Psoas muscle (tissue), 8 donors: ENCODE data around the gene CR1. TPM values are rescaled to one million over a fixed set of nuclear protein-coding genes. Genes with fewer than 3 reads are reported as not detected.
"Not testable (repeated sequence)": the region's sequence is repeated elsewhere in the genome, so short reads cannot be mapped to it uniquely, and the experiment has no call there.

Experiments used
- ATAC-seq, 4 donors: fragments of 200-7000 bp; cut with Tn5 transposase; one replicate each; pipeline ENCODE4 v1.9.1; 2020; ENCODE audit warnings: moderate library complexity in 3 of 4, mild to moderate bottlenecking in 2 of 4
- DNase-seq, 2 donors: peaks; one replicate each; pipeline ENCODE4 v3.0.0-alpha.2; 2020
- H3K27ac ChIP-seq: fragments of 200-600 bp; one replicate; pipeline ENCODE4 v1.8.0; 2022
- H3K27me3 ChIP-seq, 3 donors: fragments of 200-600 bp in 1 of 3; one replicate each; pipeline versions ENCODE4 v1.6.1 to v1.8.0; 2013 to 2022; ENCODE audit warnings: low read length in 2 of 3, mild to moderate bottlenecking in 2 of 3, moderate library complexity in 1 of 3; ENCODE audit not compliant: insufficient read depth in 3 of 3
- H3K36me3 ChIP-seq, 2 donors: fragments of 200-600 bp in 1 of 2; one replicate each; pipeline versions ENCODE4 v1.6.1 to v1.8.0; 2013 to 2022; ENCODE audit warnings: low read depth in 1 of 2, mild to moderate bottlenecking in 1 of 2, moderate library complexity in 1 of 2; ENCODE audit not compliant: insufficient read depth in 1 of 2
- H3K4me1 ChIP-seq: fragments of 200-600 bp; one replicate; pipeline ENCODE4 v1.8.0; 2022
- H3K4me3 ChIP-seq: fragments of 200-600 bp; one replicate; pipeline ENCODE4 v1.8.0; 2022; ENCODE audit warnings: mild to moderate bottlenecking
- H3K9me3 ChIP-seq: fragments of 200-600 bp; one replicate; pipeline ENCODE4 v1.8.0; 2022
- CTCF ChIP-seq: fragments of 200-600 bp; IDR thresholded peaks from one replicate; pipeline ENCODE4 v1.8.0; 2022; ENCODE audit warnings: antibody characterized with exemption
- WGBS, 3 donors: extraction: QIAGEN DNeasy Blood & Tissue Kit; methylation state at CpG; one replicate each; pipeline versions ENCODE4 v1.1.6 to v1.1.7; 2013; 5-methylcytosine and 5-hydroxymethylcytosine counted together
- intact Hi-C, 2 donors: fragments of 100-400 bp; cut with DNase I; formaldehyde crosslinking; loops; one replicate each; pipeline versions ENCODE4 v1.11.0 to v1.14.2; 2022
- polyA plus RNA-seq, 3 donors: library from polyadenylated mRNA; stranded (reverse); fragments of 200-250 nt; gene quantifications; one replicate each; pipeline ENCODE4 v1.2.3, GENCODE V29; 2013
- total RNA-seq, 4 donors: library from RNA; stranded (reverse); fragmentation: NEBNext Ultra II Directional in 2 of 4; extraction: Animal tissue kit (Norgen Biotek cat#: 25700) in 2 of 4; gene quantifications; one replicate each; pipeline versions ENCODE4 v1.2.1 to v1.2.4, GENCODE V29; 2021 to 2023
- donor health status: healthy with polysubstance abuse.
- donor health status: DM: no; HTN: no; CAD: no; lungs with moderate emphysema.
- donor health status: Bipolar disorder and iron deficiency.
- donor health status: healthy.
- donor health status: DM: yes; HTN: yes; CAD: no.
- donor health status: DM: no; HTN: no; CAD: no.
- donor health status: DM: no; HTN: no; CAD: no.
- donor health status: DM: yes; HTN: yes; CAD: no.

Gene CR1
- total and polyA plus RNA-seq, 7 donors = 0.08 to 3.9 (median 0.87) TPM

GRCh38 chr1:207606362-207606755 is 110.4 kb downstream of the CR1 start:
- no peak for TF ChIP-seq CTCF
- Histone ChIP-seq H3K4me1 (no peaks in the 10 kb centered on the region), H3K4me3 (no peak overlapping the region), H3K9me3 (no peaks in the 10 kb centered on the region), H3K27ac (no peak overlapping the region), H3K36me3 (no peaks in the 10 kb centered on the region), H3K27me3 (peaks cover 0 to 3% (median 0%) of the 10 kb centered on the region in 3 donors)
- no peak for DNase-seq
- 59 to 81% (median 59%) methylated on average over 2 of the region's 2 CpGs for WGBS, 3 donors
- intact Hi-C loops = no loop called here
- ATAC-seq = no peak

- TF ChIP-seq CTCF = no peak
- no peak overlapping the region for H3K4me3 ChIP-seq
- H3K36me3 ChIP-seq = no peaks in the 10 kb centered on the region
- no peak for DNase-seq
- H3K9me3 ChIP-seq = no peaks in the 10 kb centered on the region
- peaks cover 2 to 6% (median 4%) of the 10 kb centered on the region in 3 donors for H3K27me3 ChIP-seq
- intact Hi-C loops = no loop called here
- WGBS, 3 donors = 84 to 92% (median 86%) methylated on average over 11 of the region's 11 CpGs
- H3K4me1 ChIP-seq = no peaks in the 10 kb centered on the region
- H3K27ac ChIP-seq = no peak overlapping the region
- ATAC-seq = no peak
Measured at GRCh38 chr1:207612762-207613161, 116.8 kb downstream of the CR1 start.

GRCh38 chr1:207619871-207620542 is 124.0 kb downstream of the CR1 start:
- Histone ChIP-seq H3K4me1 (no peaks in the 10 kb centered on the region), H3K27ac (no peak overlapping the region), H3K36me3 (no peaks in the 10 kb centered on the region), H3K4me3 (no peak overlapping the region), H3K9me3 (no peaks in the 10 kb centered on the region), H3K27me3 (peaks cover 0 to 4% (median 0%) of the 10 kb centered on the region in 3 donors)
- peak; percentile 72 for TF ChIP-seq CTCF
- ATAC-seq (peak; percentile 64 to 87 (median 82)), DNase-seq (no peak)
- intact Hi-C loops = no loop called here
- WGBS, 3 donors = 36 to 44% (median 43%) methylated on average over 7 of the region's 7 CpGs

- Histone ChIP-seq H3K36me3 (no peaks in the 10 kb centered on the region), H3K4me1 (no peaks in the 10 kb centered on the region), H3K9me3 (no peaks in the 10 kb centered on the region), H3K27me3 (peaks cover 0 to 4% (median 0%) of the 10 kb centered on the region in 3 donors), H3K27ac (no peak overlapping the region), H3K4me3 (no peak overlapping the region)
- 93 to 96% (median 95%) methylated on average over 2 of the region's 2 CpGs for WGBS, 3 donors
- no peak for ATAC-seq
- DNase-seq = no peak
- no peak for TF ChIP-seq CTCF
- intact Hi-C loops = no loop called here
Measured at GRCh38 chr1:207620543-207620893, 124.6 kb downstream of the CR1 start.

GRCh38 chr1:207625504-207626071 is 129.6 kb downstream of the CR1 start:
- H3K9me3 ChIP-seq, H3K27ac ChIP-seq, ATAC-seq, H3K4me3 ChIP-seq, H3K36me3 ChIP-seq, H3K4me1 ChIP-seq, H3K27me3 ChIP-seq, intact Hi-C loops, DNase-seq: not testable (repeated sequence)
- WGBS, 3 donors = 82 to 88% (median 85%) methylated on average over 1 of the region's 1 CpG
